GM19099 (cell line): Measurements from ENCODE around the gene CARD11.

Experiments used
- POLR2A ChIP-seq: IDR thresholded peaks from 3 replicates; pipeline ENCODE4 v1.6.1; 2011; ENCODE audit warnings: low read depth; ENCODE audit not compliant: insufficient read length; ENCODE audit errors: extremely low read depth

The CARD11 gene

GRCh38 chr7:2913760-2914387 is 129.8 kb downstream of the CARD11 start:
- TF ChIP-seq POLR2A, result no peak

GRCh38 chr7:2912684-2913439 is 130.8 kb downstream of the CARD11 start:
- no peak for TF ChIP-seq POLR2A

- no peak for TF ChIP-seq POLR2A
Measured at GRCh38 chr7:2911466-2911865, 132.2 kb downstream of the CARD11 start.

- TF ChIP-seq POLR2A, result no peak
Measured at GRCh38 chr7:2909471-2910039, 134.1 kb downstream of the CARD11 start.

- TF ChIP-seq POLR2A, result no peak
Measured at GRCh38 chr7:2909043-2909442, 134.6 kb downstream of the CARD11 start.

GRCh38 chr7:2908103-2908683 is 135.5 kb downstream of the CARD11 start:
- no peak for TF ChIP-seq POLR2A

GRCh38 chr7:2906197-2906931 is 137.3 kb downstream of the CARD11 start:
- TF ChIP-seq POLR2A, result no peak

- TF ChIP-seq POLR2A, result no peak
Measured at GRCh38 chr7:2905500-2905899, 138.2 kb downstream of the CARD11 start.

GRCh38 chr7:2905027-2905426 is 138.6 kb downstream of the CARD11 start:
- TF ChIP-seq POLR2A, result no peak

GRCh38 chr7:2904202-2904601 is 139.5 kb downstream of the CARD11 start:
- no peak for TF ChIP-seq POLR2A

- TF ChIP-seq POLR2A, result no peak
Measured at GRCh38 chr7:2903682-2904162, 139.9 kb downstream of the CARD11 start.

- no peak for TF ChIP-seq POLR2A
Measured at GRCh38 chr7:2897023-2897422, 146.6 kb downstream of the CARD11 start.

GRCh38 chr7:2896131-2896530 is 147.5 kb downstream of the CARD11 start:
- no peak for TF ChIP-seq POLR2A

- peak; percentile 4 for TF ChIP-seq POLR2A
Measured at GRCh38 chr7:2894118-2894940, 149.3 kb downstream of the CARD11 start.
